ENCODE results near the gene KCNH5. TPM values are rescaled to one million over a fixed set of nuclear protein-coding genes. Genes with fewer than 3 reads are reported as not detected.

The KCNH5 gene
- total and polyA plus RNA-seq, 2 experiments from 2014 or later = 0.36 to 1.3 TPM

GRCh38 chr14:62980693-62981092 is 64.6 kb downstream of the KCNH5 start:
- TF ChIP-seq EZH2phosphoT487 (IDR thresholded peaks at IDR 0.05; ENCODE audit: low read depth, severe bottlenecking, unreplicated experiment) = no peak
- no peak for TF ChIP-seq CTCF (IDR thresholded peaks at IDR 0.05; ENCODE audit: poor library complexity)
- TF ChIP-seq EZH2 (IDR thresholded peaks at IDR 0.05; ENCODE audit: borderline replicate concordance) = no peak
- H3K79me2 ChIP-seq = no peaks in the 10 kb centered on the region

GRCh38 chr14:62957562-62957961 is 87.7 kb downstream of the KCNH5 start:
- no peaks in the 10 kb centered on the region for H3K4me1 ChIP-seq (ENCODE audit: insufficient read depth)
- H3K27me3 ChIP-seq = no peaks in the 10 kb centered on the region
- no peaks in the 10 kb centered on the region for H4K20me1 ChIP-seq (ENCODE audit: insufficient read depth, poor library complexity, severe bottlenecking)
- H3K79me2 ChIP-seq = no peaks in the 10 kb centered on the region
- H3K27ac ChIP-seq = no peak overlapping the region
- no peak overlapping the region for H3K4me3 ChIP-seq
- no peaks in the 10 kb centered on the region for H3K9me2 ChIP-seq (replicated peaks; ENCODE audit: insufficient read depth)
- no peaks in the 10 kb centered on the region for H3K9me3 ChIP-seq (ENCODE audit: low read depth)
- H3K4me2 ChIP-seq = no peak overlapping the region
- peak; percentile 5 for DNase-seq (ENCODE audit: low spot score)
- no peak overlapping the region for H2AFZ ChIP-seq
- TF ChIP-seq EZH2phosphoT487 (IDR thresholded peaks at IDR 0.05; ENCODE audit: low read depth, severe bottlenecking, unreplicated experiment) = no peak
- TF ChIP-seq CTCF (IDR thresholded peaks at IDR 0.05; ENCODE audit: poor library complexity) = no peak
- 83% methylated on average over 1 of the region's 1 CpG for WGBS (ENCODE audit: low lambda C conversion rate, missing lambda C conversion rate)
- no peaks in the 10 kb centered on the region for H3K36me3 ChIP-seq (replicated peaks; ENCODE audit: insufficient read depth, low read depth)

More at GRCh38 chr14:62980693-62981092, 64.6 kb downstream of the KCNH5 start:
- Histone ChIP-seq H2AFZ (no peak overlapping the region), H3K36me3 (replicated peaks; ENCODE audit: insufficient read depth, low read depth) (no peaks in the 10 kb centered on the region), H3K4me1 (ENCODE audit: insufficient read depth) (no peaks in the 10 kb centered on the region), H4K20me1 (ENCODE audit: insufficient read depth, poor library complexity, severe bottlenecking) (no peaks in the 10 kb centered on the region), H3K4me3 (no peak overlapping the region), H3K27me3 (no peaks in the 10 kb centered on the region), H3K9me3 (ENCODE audit: low read depth) (no peaks in the 10 kb centered on the region), H3K9me2 (replicated peaks; ENCODE audit: insufficient read depth) (no peaks in the 10 kb centered on the region), H3K4me2 (no peak overlapping the region), H3K27ac (no peak overlapping the region)
- 94% methylated on average over 7 of the region's 7 CpGs for WGBS (ENCODE audit: low lambda C conversion rate, missing lambda C conversion rate)
- no peak for DNase-seq (ENCODE audit: low spot score)

- Histone ChIP-seq H3K36me3 (replicated peaks; ENCODE audit: insufficient read depth, low read depth) (no peaks in the 10 kb centered on the region), H3K9me3 (ENCODE audit: low read depth) (no peaks in the 10 kb centered on the region), H3K4me1 (ENCODE audit: insufficient read depth) (no peaks in the 10 kb centered on the region), H3K4me3 (no peak overlapping the region), H3K27me3 (no peaks in the 10 kb centered on the region), H3K27ac (no peak overlapping the region), H2AFZ (no peak overlapping the region), H3K79me2 (no peaks in the 10 kb centered on the region), H3K9me2 (replicated peaks; ENCODE audit: insufficient read depth) (no peaks in the 10 kb centered on the region), H3K4me2 (no peak overlapping the region), H4K20me1 (ENCODE audit: insufficient read depth, poor library complexity, severe bottlenecking) (no peaks in the 10 kb centered on the region)
- TF ChIP-seq CTCF (IDR thresholded peaks at IDR 0.05; ENCODE audit: poor library complexity) = no peak
- no peak for TF ChIP-seq EZH2phosphoT487 (IDR thresholded peaks at IDR 0.05; ENCODE audit: low read depth, severe bottlenecking, unreplicated experiment)
- TF ChIP-seq EZH2 (IDR thresholded peaks at IDR 0.05; ENCODE audit: borderline replicate concordance) = no peak
- DNase-seq (ENCODE audit: low spot score) = no peak
- 85% methylated on average over 2 of the region's 2 CpGs for WGBS (ENCODE audit: low lambda C conversion rate, missing lambda C conversion rate)
Observed at GRCh38 chr14:62956413-62956812, 88.8 kb downstream of the KCNH5 start.

GRCh38 chr14:62954165-62954564 is 91.1 kb downstream of the KCNH5 start:
- Histone ChIP-seq H3K9me2 (replicated peaks; ENCODE audit: insufficient read depth) (no peaks in the 10 kb centered on the region), H3K79me2 (no peaks in the 10 kb centered on the region), H3K9me3 (ENCODE audit: low read depth) (no peaks in the 10 kb centered on the region), H2AFZ (no peak overlapping the region), H3K4me2 (no peak overlapping the region), H3K4me3 (no peak overlapping the region), H3K27me3 (no peaks in the 10 kb centered on the region), H3K27ac (no peak overlapping the region), H3K4me1 (ENCODE audit: insufficient read depth) (no peaks in the 10 kb centered on the region), H3K36me3 (replicated peaks; ENCODE audit: insufficient read depth, low read depth) (no peaks in the 10 kb centered on the region), H4K20me1 (ENCODE audit: insufficient read depth, poor library complexity, severe bottlenecking) (no peaks in the 10 kb centered on the region)
- DNase-seq (ENCODE audit: low spot score) = no peak
- TF ChIP-seq CTCF (IDR thresholded peaks at IDR 0.05; ENCODE audit: poor library complexity) = no peak
- TF ChIP-seq EZH2phosphoT487 (IDR thresholded peaks at IDR 0.05; ENCODE audit: low read depth, severe bottlenecking, unreplicated experiment) = no peak
- TF ChIP-seq EZH2 (IDR thresholded peaks at IDR 0.05; ENCODE audit: borderline replicate concordance) = no peak
- WGBS (ENCODE audit: low lambda C conversion rate, missing lambda C conversion rate) = 92% methylated on average over 2 of the region's 2 CpGs

Measured in hepatocyte (in vitro differentiated cells).